GM10266 (cell line): ENCODE measurements around the gene PRSS50.

Experiments used
- DNase-seq: peaks from one replicate; pipeline ENCODE4 v3.0.0; 2012; ENCODE audit errors: extremely low spot score
- TF ChIP-seq, protein P1 (sequence below): IDR thresholded peaks from 2 replicates; pipeline ENCODE4 v1.5.1; 2012; ENCODE audit warnings: mild to moderate bottlenecking, low read depth; ENCODE audit not compliant: control insufficient read depth, insufficient read depth; ENCODE audit errors: missing control alignments

PRSS50 gene

DNA sequence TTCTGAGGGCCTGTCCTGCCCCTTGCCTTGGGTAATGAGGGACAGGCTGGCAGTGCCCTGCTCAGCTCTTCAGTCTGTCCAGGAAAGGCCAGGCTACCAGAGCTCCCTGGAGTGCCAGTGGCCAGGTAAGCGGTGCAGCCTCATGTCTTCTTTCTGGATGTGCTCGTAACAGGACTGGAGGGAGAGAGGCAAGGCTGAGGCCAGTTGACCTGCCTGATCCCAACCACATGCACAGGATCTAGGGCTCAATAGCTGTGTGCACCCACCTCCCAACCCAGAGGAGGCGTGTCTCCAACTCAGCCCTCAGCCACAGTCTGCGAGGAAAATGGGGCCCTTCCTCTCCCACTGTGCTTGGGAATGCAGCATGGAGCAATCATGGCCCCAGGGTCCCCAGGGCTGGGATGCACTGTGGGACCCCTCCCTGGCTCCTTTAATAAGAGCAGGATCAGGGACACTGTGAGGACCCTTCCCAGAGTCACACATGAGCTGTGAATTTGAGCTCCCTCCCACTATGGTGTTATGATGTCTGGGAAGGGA lies 46.7 kb downstream of the PRSS50 start:
- no peak for DNase-seq
- TF ChIP-seq, protein P1, sequence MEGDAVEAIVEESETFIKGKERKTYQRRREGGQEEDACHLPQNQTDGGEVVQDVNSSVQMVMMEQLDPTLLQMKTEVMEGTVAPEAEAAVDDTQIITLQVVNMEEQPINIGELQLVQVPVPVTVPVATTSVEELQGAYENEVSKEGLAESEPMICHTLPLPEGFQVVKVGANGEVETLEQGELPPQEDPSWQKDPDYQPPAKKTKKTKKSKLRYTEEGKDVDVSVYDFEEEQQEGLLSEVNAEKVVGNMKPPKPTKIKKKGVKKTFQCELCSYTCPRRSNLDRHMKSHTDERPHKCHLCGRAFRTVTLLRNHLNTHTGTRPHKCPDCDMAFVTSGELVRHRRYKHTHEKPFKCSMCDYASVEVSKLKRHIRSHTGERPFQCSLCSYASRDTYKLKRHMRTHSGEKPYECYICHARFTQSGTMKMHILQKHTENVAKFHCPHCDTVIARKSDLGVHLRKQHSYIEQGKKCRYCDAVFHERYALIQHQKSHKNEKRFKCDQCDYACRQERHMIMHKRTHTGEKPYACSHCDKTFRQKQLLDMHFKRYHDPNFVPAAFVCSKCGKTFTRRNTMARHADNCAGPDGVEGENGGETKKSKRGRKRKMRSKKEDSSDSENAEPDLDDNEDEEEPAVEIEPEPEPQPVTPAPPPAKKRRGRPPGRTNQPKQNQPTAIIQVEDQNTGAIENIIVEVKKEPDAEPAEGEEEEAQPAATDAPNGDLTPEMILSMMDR: no peak

GRCh38 chr3:46670000-46670890 lies 47.4 kb downstream of the PRSS50 start:
- DNase-seq: no peak
- TF ChIP-seq, protein P1: no peak

DNA sequence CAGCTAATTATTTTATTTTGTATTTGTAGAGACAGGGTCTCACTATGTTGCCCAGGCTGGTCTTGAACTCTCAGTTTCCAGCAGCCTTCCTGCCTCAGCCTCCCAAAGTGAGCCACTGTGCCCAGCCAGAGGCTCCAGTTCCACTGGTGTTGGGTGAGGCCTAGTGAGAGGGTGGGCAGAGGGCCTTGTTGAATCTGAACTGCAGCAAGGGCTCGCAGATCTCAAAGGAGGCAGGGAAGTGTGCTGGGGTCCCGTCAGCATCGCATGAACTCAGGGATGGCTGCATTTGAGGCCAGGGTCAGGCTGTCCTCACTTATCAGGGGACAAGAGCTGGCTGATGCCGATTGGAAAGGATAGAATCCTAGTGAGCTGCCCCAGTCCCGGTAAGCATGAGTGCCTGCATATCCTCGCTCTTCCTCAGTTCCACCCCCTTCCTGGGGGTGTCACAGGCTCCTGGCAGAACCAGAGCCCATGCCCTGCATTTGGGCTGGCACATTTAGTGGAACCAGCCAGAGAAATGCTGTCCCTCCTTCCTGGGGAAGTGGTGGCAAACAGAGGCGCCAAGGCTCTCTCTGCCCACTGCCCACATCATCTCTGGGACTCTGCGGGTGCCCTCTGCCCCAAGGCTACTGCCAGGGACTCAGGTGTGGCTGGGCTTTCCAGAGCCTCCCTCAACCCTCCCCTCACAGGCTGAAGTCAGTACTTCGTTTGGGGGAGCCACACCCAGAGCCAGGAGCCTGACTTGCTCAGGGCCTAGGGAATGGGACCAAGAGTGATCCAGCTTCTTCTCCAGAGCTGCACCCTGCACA lies 48.3 kb downstream of the PRSS50 start:
- TF ChIP-seq, protein P1: no peak
- DNase-seq: no peak

- TF ChIP-seq, protein P1: no peak
- no peak for DNase-seq
Observed at GRCh38 chr3:46668591-46668990, 49.1 kb downstream of the PRSS50 start.

DNA sequence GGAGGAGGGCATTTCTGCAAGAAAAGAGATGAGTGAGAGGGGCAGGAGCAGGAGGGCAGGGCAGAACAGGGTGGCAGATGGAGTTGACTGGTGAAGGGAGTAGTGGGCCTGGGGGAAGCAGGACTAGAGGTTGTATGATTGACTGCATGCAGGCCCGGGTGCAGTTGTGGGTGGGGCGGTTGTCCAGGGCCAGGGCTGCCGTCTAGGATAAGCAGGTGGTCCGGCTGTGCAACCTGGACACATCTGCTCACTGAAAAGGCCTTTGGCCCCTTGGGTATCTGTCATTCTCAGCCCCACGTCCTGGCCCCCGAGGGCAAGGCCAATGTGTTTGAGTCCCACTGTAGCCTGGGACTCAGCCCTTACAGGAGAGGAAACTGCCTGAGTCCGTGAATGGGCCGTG lies 49.6 kb downstream of the PRSS50 start:
- TF ChIP-seq, protein P1: no peak

DNA sequence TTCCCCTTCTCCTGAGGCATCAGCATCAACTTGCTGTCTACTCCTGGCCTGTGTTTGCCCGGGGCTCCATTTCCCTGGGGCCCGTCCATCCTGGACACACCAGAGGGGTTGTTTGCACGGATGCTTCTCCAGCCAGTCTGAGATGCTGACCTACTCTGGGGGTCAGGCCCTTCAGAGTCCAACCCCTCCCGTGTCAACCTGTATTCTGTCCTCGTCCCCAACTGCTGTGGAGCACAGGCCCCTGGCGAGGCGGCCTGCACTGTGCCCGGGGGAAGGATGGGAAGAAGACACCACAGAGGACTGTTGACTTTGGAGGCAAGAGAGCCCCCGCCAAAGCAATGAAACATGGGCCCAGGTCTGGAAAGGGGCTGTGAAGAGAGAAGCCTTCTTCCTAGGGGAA lies 50.0 kb downstream of the PRSS50 start:
- DNase-seq: no peak
- TF ChIP-seq, protein P1: no peak

More for the DNA sequence above, 49.6 kb downstream of the PRSS50 start:
- DNase-seq: no peak
